HCT116 (cell line): ENCODE results near the gene FKBP6. TPM values are rescaled to one million over a fixed set of nuclear protein-coding genes. Genes with fewer than 3 reads are reported as not detected.

Experiments
- ATAC-seq: fragments of 200-7000 bp; cut with Tn5 transposase; 2 replicates; pipeline ENCODE4 v1.9.1; 2020; ENCODE audit warnings: mild to moderate bottlenecking, moderate library complexity
- BruUV-seq: library from RNA; stranded (reverse); fragments of 400-500 nt; replicated peaks from 2 replicates; lab custom pipeline; 2021; lab: Mats Ljungman, UMichigan
- CTCF ChIA-PET: fragments of 300-600 bp; sonication (Branson Sonifier 250); formaldehyde crosslinking; loops from one replicate; lab custom pipeline; 2021; ENCODE audit warnings: antibody characterized with exemption; lab: Charles Lee
- POLR2A ChIA-PET: fragments of 300-600, 350-600 bp; sonication (Branson Sonifier 250); formaldehyde crosslinking; loops from one replicate; lab custom pipeline; 2021; ENCODE audit warnings: antibody characterized with exemption; lab: Charles Lee
- RAD21 ChIA-PET, 2 experiments: fragments of 300-600 bp; sonication (Branson Sonifier 250); formaldehyde crosslinking; loops; one replicate each; lab custom pipeline; 2023; ENCODE audit warnings: low total read pairs in 2 of 2; ENCODE audit not compliant: uncharacterized antibody in 2 of 2, unreplicated experiment in 2 of 2, low non-redundant PET in 1 of 2; lab: Charles Lee
- DNase-seq: peaks from one replicate; pipeline ENCODE4 v3.0.0-alpha.2; 2010; ENCODE audit warnings: low read depth, low spot score
- H2AFZ ChIP-seq: fragments of 200-600 bp; shearing (Covaris generic), sonication (generic); 2 replicates; pipeline ENCODE4 v1.6.1; 2017; ENCODE audit warnings: low read depth, mixed run types, mixed read lengths, antibody characterized with exemption, low read length; ENCODE audit not compliant: poor library complexity, severe bottlenecking
- H3K27ac ChIP-seq: 2 replicates; pipeline ENCODE4 v1.5.1; 2012; ENCODE audit warnings: low read depth, low read length
- H3K27me3 ChIP-seq: fragments of 200-600 bp; sonication (generic); 2 replicates; pipeline ENCODE4 v1.6.1; 2016; ENCODE audit warnings: mixed run types, low read length, mixed read lengths; ENCODE audit not compliant: insufficient read depth
- H3K36me3 ChIP-seq, 2 experiments: fragments of 200-500 bp in 1 of 2; fragments of 200-600 bp in 1 of 2; sonication (Bioruptor generic) in 1 of 2; sonication (generic) in 1 of 2; 2 replicates each; pipeline versions ENCODE4 v1.5.1 to v1.6.1; 2014 to 2016; ENCODE audit warnings: low read length in 2 of 2, inconsistent platforms in 1 of 2, mixed read lengths in 1 of 2, mixed run types in 1 of 2; ENCODE audit not compliant: insufficient read depth in 2 of 2, control insufficient read depth in 1 of 2
- H3K4me1 ChIP-seq, 2 experiments: fragments of 200-600 bp in 1 of 2; sonication (generic) in 1 of 2; 2 replicates each; pipeline versions ENCODE4 v1.5.1 to v1.6.1; 2012 to 2017; ENCODE audit warnings: low read length in 2 of 2, inconsistent platforms in 1 of 2, mild to moderate bottlenecking in 1 of 2, mixed read lengths in 1 of 2, mixed run types in 1 of 2, moderate library complexity in 1 of 2; ENCODE audit not compliant: insufficient read depth in 2 of 2, control insufficient read depth in 1 of 2
- H3K4me2 ChIP-seq: fragments of 200-600 bp; sonication (generic); 2 replicates; pipeline ENCODE4 v1.6.1; 2017; ENCODE audit warnings: mixed run types, low read length, mixed read lengths
- H3K4me3 ChIP-seq, 2 experiments: fragments of 200-600 bp in 1 of 2; sonication (generic) in 1 of 2; replicated peaks in 1 of 2; 2 replicates each; pipeline ENCODE4 v1.5.1; 2011 to 2016; ENCODE audit warnings: low read length in 2 of 2, control low read depth in 1 of 2, low read depth in 1 of 2, mild to moderate bottlenecking in 1 of 2, mixed read lengths in 1 of 2, mixed run types in 1 of 2
- H3K79me2 ChIP-seq: fragments of 200-600 bp; sonication (generic); 2 replicates; pipeline ENCODE4 v1.6.1; 2017; ENCODE audit warnings: mild to moderate bottlenecking, mixed run types, low read length, moderate library complexity, mixed read lengths; ENCODE audit not compliant: insufficient read depth
- H3K9ac ChIP-seq: fragments of 200-600 bp; sonication (generic); 2 replicates; pipeline ENCODE4 v1.6.1; 2016; ENCODE audit warnings: low read length, mixed read lengths
- H3K9me2 ChIP-seq: fragments of 200-600 bp; sonication (generic), shearing (Covaris generic); 2 replicates; pipeline ENCODE4 v1.6.1; 2017; ENCODE audit warnings: mixed run types, mild to moderate bottlenecking, moderate library complexity; ENCODE audit not compliant: insufficient read depth
- H3K9me3 ChIP-seq, 2 experiments: fragments of 200-500 bp in 1 of 2; fragments of 200-600 bp in 1 of 2; sonication (Bioruptor generic) in 1 of 2; sonication (generic) in 1 of 2; 2 replicates each; pipeline ENCODE4 v1.6.1; 2014 to 2017; ENCODE audit warnings: low read length in 2 of 2, mixed read lengths in 2 of 2, inconsistent platforms in 1 of 2, low read depth in 1 of 2, mild to moderate bottlenecking in 1 of 2, mixed run types in 1 of 2, moderate library complexity in 1 of 2; ENCODE audit not compliant: control insufficient read depth in 1 of 2, insufficient read depth in 1 of 2
- H4K20me1 ChIP-seq: fragments of 200-600 bp; sonication (generic), shearing (Covaris generic); 2 replicates; pipeline ENCODE4 v1.6.1; 2017; ENCODE audit warnings: mixed run types, mild to moderate bottlenecking, moderate library complexity; ENCODE audit not compliant: insufficient read depth
- EGR1 ChIP-seq: IDR thresholded peaks from 2 replicates; pipeline ENCODE4 v1.6.1; 2012; ENCODE audit warnings: low read depth
- ELF1 ChIP-seq: IDR thresholded peaks from 2 replicates; pipeline ENCODE4 v1.6.1; 2012; ENCODE audit warnings: low read depth, borderline replicate concordance
- EZH2 ChIP-seq: fragments of 200-600 bp; sonication (generic); IDR thresholded peaks from 2 replicates; pipeline ENCODE4 v1.6.1; 2017; ENCODE audit warnings: antibody characterized with exemption, mixed run types
- EZH2phosphoT487 ChIP-seq: fragments of 200-600 bp; IDR thresholded peaks from 2 replicates; pipeline ENCODE4 v1.6.1; 2018; ENCODE audit warnings: antibody characterized with exemption, borderline replicate concordance
- POLR2AphosphoS5 ChIP-seq: IDR thresholded peaks from 2 replicates; pipeline ENCODE4 v1.6.1; 2011; ENCODE audit warnings: mild to moderate bottlenecking, low read depth, low read length, moderate library complexity
- REST ChIP-seq: IDR thresholded peaks from 2 replicates; pipeline ENCODE4 v1.6.1; 2012; ENCODE audit warnings: low read depth
- SIN3A ChIP-seq: IDR thresholded peaks from 2 replicates; pipeline ENCODE4 v1.6.1; 2012; ENCODE audit warnings: low read depth
- YY1 ChIP-seq: IDR thresholded peaks from 2 replicates; pipeline ENCODE4 v1.6.1; 2011; ENCODE audit warnings: low read length, low read depth, moderate library complexity, mild to moderate bottlenecking; ENCODE audit not compliant: insufficient replicate concordance; ENCODE audit errors: extremely low read depth
- ZBTB33 ChIP-seq: IDR thresholded peaks from 2 replicates; pipeline ENCODE4 v1.6.1; 2011; ENCODE audit warnings: mild to moderate bottlenecking, low read length, moderate library complexity; ENCODE audit not compliant: insufficient replicate concordance; ENCODE audit errors: extremely low read depth
- ZFX ChIP-seq: fragments of 450-650 bp; IDR thresholded peaks from 2 replicates; pipeline ENCODE4 v1.6.1; 2017
- intact Hi-C: fragments of 100-400 bp; cut with micrococcal nuclease; formaldehyde crosslinking; loops from 2 replicates; pipeline ENCODE4 v1.10.0; 2022
- total RNA-seq: library from RNA; stranded (reverse); gene quantifications from one replicate; pipeline ENCODE4 v1.2.1, GENCODE V29; 2021; ENCODE audit not compliant: unreplicated experiment

Gene FKBP6
- total RNA-seq, 1 experiment from 2014 or later: not detected

GRCh38 chr7:73329861-73330581 is 2.1 kb downstream of the FKBP6 start:
- ATAC-seq (no peak), DNase-seq (no peak)
- H3K36me3 ChIP-seq: no peaks in the 10 kb centered on the region
- no peaks in the 10 kb centered on the region for H3K9me2 ChIP-seq
- TF ChIP-seq ELF1: no peak
- no peak for TF ChIP-seq ZBTB33
- TF ChIP-seq EGR1: no peak
- TF ChIP-seq SIN3A: no peak
- TF ChIP-seq ZFX: no peak
- no peak for TF ChIP-seq YY1
- no peak for TF ChIP-seq REST
- TF ChIP-seq POLR2AphosphoS5: no peak
- TF ChIP-seq EZH2: no peak
- no peak for TF ChIP-seq EZH2phosphoT487
- no peak overlapping the region for H2AFZ ChIP-seq
- ChIA-PET RAD21 (no interaction called here), POLR2A (no interaction called here), CTCF (no interaction called here)
- no peak overlapping the region for H3K4me2 ChIP-seq
- no peaks in the 10 kb centered on the region for H3K4me1 ChIP-seq
- H3K9me3 ChIP-seq: no peaks in the 10 kb centered on the region
- no peaks in the 10 kb centered on the region for H3K79me2 ChIP-seq
- H4K20me1 ChIP-seq: no peaks in the 10 kb centered on the region
- H3K27me3 ChIP-seq: no peaks in the 10 kb centered on the region
- BruUV-seq: no TSS peak
- no peak overlapping the region for H3K9ac ChIP-seq
- H3K27ac ChIP-seq: no peak overlapping the region
- H3K4me3 ChIP-seq: no peak overlapping the region
- intact Hi-C loops: loop anchor here (10.0 kb wide), 1 partner anchor 405 kb away; the partner anchor contains the start of gene ABHD11
